A673 (cell line): ENCODE data around the gene MRPL27.

Source experiments
- CTCF ChIP-seq: fragments of 300-800, 200-600 bp; sonication (generic); conservative IDR thresholded peaks from 2 replicates; pipeline ENCODE4 v1.5.1; 2017; ENCODE audit warnings: low read depth, mild to moderate bottlenecking, antibody characterized with exemption, low read length, moderate library complexity, mixed read lengths
- EZH2 ChIP-seq: fragments of 200-600 bp; sonication (generic); IDR thresholded peaks from 2 replicates; pipeline ENCODE4 v1.6.1; 2017; ENCODE audit warnings: borderline replicate concordance, low read depth, mild to moderate bottlenecking, mixed read lengths, antibody characterized with exemption, low read length; ENCODE audit not compliant: poor library complexity, severe bottlenecking

GRCh38 chr17:50381260-50381815 is 8.4 kb upstream of the MRPL27 start:
- TF ChIP-seq CTCF (no peak), EZH2 (no peak)
